ENCODE measurements around the gene WDR88.

DNA sequence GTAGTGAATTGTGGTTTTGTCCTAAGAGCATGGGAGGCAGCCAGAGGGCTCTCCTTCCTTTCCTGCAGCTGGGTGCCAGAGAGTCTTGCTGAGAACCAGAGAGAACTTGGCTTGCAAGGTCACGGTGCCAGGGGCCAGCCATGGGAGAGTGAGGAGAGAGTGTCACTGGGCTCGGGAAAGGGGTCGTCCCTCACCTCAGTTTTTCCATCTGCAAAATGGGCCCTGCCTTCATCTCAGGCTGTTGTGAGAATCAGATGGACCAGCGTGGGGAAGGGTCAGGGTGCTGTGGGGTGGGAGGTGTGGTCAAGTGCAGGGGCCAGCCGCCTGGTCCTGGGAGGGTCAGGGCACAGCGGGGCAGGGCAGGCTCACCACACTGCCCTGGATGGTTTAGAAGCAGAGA, 69.6 kb downstream of the WDR88 start:
- TF ChIP-seq POLR2A (IDR thresholded peaks at IDR 0.05; ENCODE audit: low read depth, low read length) (no peak), CTCF (IDR thresholded peaks at IDR 0.05; ENCODE audit: extremely low read depth in 1 of 2, insufficient read depth in 1 of 2, low read depth in 1 of 2, low read length in 2 of 2) (no peak), POLR2AphosphoS5 (IDR thresholded peaks at IDR 0.05; ENCODE audit: insufficient read depth, low read depth, low read length) (no peak), JUN (IDR thresholded peaks at IDR 0.05; ENCODE audit: borderline replicate concordance, insufficient read depth, insufficient read length, low read depth) (no peak), EZH2 (IDR thresholded peaks at IDR 0.05; ENCODE audit: borderline replicate concordance, low read depth, low read length, severe bottlenecking) (no peak), MYC (IDR thresholded peaks at IDR 0.05; ENCODE audit: low read depth, low read length) (no peak), FOS (IDR thresholded peaks at IDR 0.05; ENCODE audit: borderline replicate concordance, insufficient read depth, low read length) (no peak), GATA2 (IDR thresholded peaks at IDR 0.05; ENCODE audit: insufficient read depth, insufficient read length, low read depth, low read length) (no peak)
- TF ChIP-seq, protein P1, sequence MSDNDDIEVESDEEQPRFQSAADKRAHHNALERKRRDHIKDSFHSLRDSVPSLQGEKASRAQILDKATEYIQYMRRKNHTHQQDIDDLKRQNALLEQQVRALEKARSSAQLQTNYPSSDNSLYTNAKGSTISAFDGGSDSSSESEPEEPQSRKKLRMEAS (IDR thresholded peaks at IDR 0.05; ENCODE audit: insufficient read depth, insufficient read length): no peak
